ENCODE results near the gene UBC.

UBC gene

GRCh38 chr12:124864326-124864752 lies 50.1 kb downstream of the UBC start:
- Histone ChIP-seq H3K36me3 (ENCODE audit: control insufficient read depth in 1 of 2, insufficient read depth in 2 of 2, low read length in 2 of 2) (peaks cover 0 to 5% of the 10 kb centered on the region in 2 donors), H3K27ac (ENCODE audit: low read depth, low read length) (peak overlapping the region; percentile 22), H3K4me1 (ENCODE audit: control insufficient read depth in 1 of 2, insufficient read depth in 2 of 2, low read length in 2 of 2) (peaks cover 15 to 26% of the 10 kb centered on the region in 2 donors), H3K9ac (ENCODE audit: low read depth in 1 of 2, low read length in 2 of 2) (peak overlapping the region; percentile 8 to 56), H3K9me3 (ENCODE audit: control insufficient read depth in 1 of 2, low read length in 2 of 2) (no peaks in the 10 kb centered on the region), H3K27me3 (ENCODE audit: control insufficient read depth in 1 of 2, insufficient read depth in 2 of 2, low read length in 2 of 2) (no peaks in the 10 kb centered on the region), H3K4me3 (ENCODE audit: low read depth in 1 of 2, low read length in 2 of 2) (peak overlapping the region; percentile 61 to 78)

DNA sequence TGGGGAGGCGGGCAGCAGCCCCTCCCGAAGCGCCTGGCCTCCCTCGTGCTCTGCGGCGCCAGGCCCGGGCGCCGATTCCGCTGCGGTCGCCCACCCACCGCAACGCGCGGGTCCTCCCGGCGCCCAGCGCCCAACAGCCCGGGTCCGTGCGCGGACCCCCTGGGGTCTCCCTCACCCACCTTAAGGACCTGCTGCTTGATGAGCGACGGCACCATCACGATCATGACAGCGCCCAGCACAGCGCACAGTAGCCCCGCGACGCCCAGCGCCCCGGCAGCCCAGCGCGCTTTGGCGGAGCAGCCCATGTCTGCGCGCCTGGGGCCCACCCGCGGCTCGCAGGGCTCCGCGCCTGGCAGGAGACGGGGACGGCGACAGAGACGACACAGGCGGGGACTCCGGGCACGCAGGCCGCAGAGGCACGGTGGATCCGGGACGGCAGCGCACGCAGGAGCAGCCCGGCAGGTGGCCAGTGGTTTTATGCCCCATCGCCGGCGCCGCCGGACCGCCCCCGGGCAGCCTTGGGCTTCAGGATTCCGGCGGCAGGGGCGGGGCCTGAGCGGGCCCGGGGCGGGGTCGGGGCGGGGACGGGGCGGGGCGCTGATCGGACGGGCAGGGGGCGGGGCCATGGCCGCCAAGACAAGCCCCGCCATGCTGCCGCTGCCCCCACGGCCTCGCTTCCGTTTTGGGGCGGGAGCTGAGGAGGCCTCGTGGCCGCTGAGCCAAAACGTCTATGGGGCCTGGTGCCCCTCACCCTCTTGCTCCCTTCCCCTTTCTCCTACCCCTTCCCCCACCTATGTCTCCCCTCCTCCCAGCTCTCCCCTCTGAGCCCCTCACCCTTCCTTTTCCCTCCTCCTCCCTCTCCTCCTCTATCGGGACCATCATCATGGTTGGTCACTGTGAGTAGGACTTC lies 50.8 kb downstream of the UBC start, which contains the start of gene SCARB1:
TSS of gene SCARB1 (minus strand) at position 449 of the 910 bp plus-strand sequence. CDS start at position 305, 144 bp downstream.
- peak within 1 kb of the TSS; percentile 72 to 87 for H3K9ac ChIP-seq (ENCODE audit: low read depth in 1 of 2, low read length in 2 of 2)
- H3K9me3 ChIP-seq (ENCODE audit: control insufficient read depth in 1 of 2, low read length in 2 of 2) = no peaks in the 10 kb centered on the region
- peak within 1 kb of the TSS; percentile 78 to 84 for H3K4me3 ChIP-seq (ENCODE audit: low read depth in 1 of 2, low read length in 2 of 2)
- H3K27me3 ChIP-seq (ENCODE audit: control insufficient read depth in 1 of 2, insufficient read depth in 2 of 2, low read length in 2 of 2) = no peaks in the 10 kb centered on the region
- H3K27ac ChIP-seq (ENCODE audit: low read depth, low read length) = peak within 1 kb of the TSS; percentile 22
- peaks cover 15 to 26% of the 10 kb centered on the region in 2 donors for H3K4me1 ChIP-seq (ENCODE audit: control insufficient read depth in 1 of 2, insufficient read depth in 2 of 2, low read length in 2 of 2)
- peaks cover 0 to 5% of the 10 kb centered on the region in 2 donors for H3K36me3 ChIP-seq (ENCODE audit: control insufficient read depth in 1 of 2, insufficient read depth in 2 of 2, low read length in 2 of 2)

DNA sequence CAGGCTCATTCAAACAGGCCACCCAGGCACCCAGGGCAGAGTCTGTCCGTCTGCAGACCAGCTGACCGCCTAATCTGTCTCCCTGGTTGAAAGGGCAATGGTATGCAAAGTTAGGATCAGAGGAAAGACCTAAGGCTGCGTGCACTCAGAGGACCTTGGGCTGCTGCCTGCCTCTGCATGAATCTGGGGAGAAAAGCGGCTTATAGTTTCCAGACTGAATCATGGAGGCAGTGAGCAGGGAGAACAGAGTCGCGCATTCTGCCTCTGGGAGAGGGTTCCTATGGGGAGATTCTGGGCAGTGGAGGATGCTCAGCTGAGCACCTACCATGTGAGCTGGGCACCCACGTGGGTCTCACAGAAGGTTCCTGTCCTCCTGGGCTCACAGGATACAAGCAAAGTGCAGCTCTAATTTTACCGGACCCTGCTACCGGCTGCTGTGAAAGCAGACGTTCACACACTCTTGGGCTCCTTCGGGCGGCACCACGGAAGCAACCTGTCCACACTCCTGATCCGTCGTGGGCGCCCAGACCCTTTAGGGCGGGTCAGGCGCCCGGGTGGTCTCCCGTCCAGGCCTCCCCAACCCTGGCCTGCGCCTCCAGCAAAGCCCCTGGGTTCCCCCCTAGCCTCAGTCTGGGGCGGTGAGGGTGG lies 51.6 kb downstream of the UBC start:
- H3K36me3 ChIP-seq (ENCODE audit: control insufficient read depth in 1 of 2, insufficient read depth in 2 of 2, low read length in 2 of 2) = peaks cover 0 to 5% of the 10 kb centered on the region in 2 donors
- H3K4me3 ChIP-seq (ENCODE audit: low read depth in 1 of 2, low read length in 2 of 2) = peak overlapping the region; percentile 78 to 84
- peak overlapping the region; percentile 72 to 87 for H3K9ac ChIP-seq (ENCODE audit: low read depth in 1 of 2, low read length in 2 of 2)
- peaks cover 15 to 26% of the 10 kb centered on the region in 2 donors for H3K4me1 ChIP-seq (ENCODE audit: control insufficient read depth in 1 of 2, insufficient read depth in 2 of 2, low read length in 2 of 2)
- H3K9me3 ChIP-seq (ENCODE audit: control insufficient read depth in 1 of 2, low read length in 2 of 2) = no peaks in the 10 kb centered on the region
- H3K27ac ChIP-seq (ENCODE audit: low read depth, low read length) = no peak overlapping the region
- no peaks in the 10 kb centered on the region for H3K27me3 ChIP-seq (ENCODE audit: control insufficient read depth in 1 of 2, insufficient read depth in 2 of 2, low read length in 2 of 2)

- Histone ChIP-seq H3K36me3 (ENCODE audit: control insufficient read depth in 1 of 2, insufficient read depth in 2 of 2, low read length in 2 of 2) (peaks cover 0 to 5% of the 10 kb centered on the region in 2 donors), H3K4me3 (ENCODE audit: low read depth in 1 of 2, low read length in 2 of 2) (peak overlapping the region; percentile 78 to 84), H3K9ac (ENCODE audit: low read depth in 1 of 2, low read length in 2 of 2) (no peak overlapping the region), H3K4me1 (ENCODE audit: control insufficient read depth in 1 of 2, insufficient read depth in 2 of 2, low read length in 2 of 2) (peaks cover 15 to 20% of the 10 kb centered on the region in 2 donors), H3K27me3 (ENCODE audit: control insufficient read depth in 1 of 2, insufficient read depth in 2 of 2, low read length in 2 of 2) (no peaks in the 10 kb centered on the region), H3K9me3 (ENCODE audit: control insufficient read depth in 1 of 2, low read length in 2 of 2) (no peaks in the 10 kb centered on the region), H3K27ac (ENCODE audit: low read depth, low read length) (no peak overlapping the region)
Measured at GRCh38 chr12:124861898-124862676, 52.4 kb downstream of the UBC start.

All from duodenal mucosa (tissue), 2 donors.